Embryonic facial prominence (tissue), 1 donor: ENCODE measurements around the gene GPER1.
"Not testable (repeated sequence)": the region's sequence is repeated elsewhere in the genome, so short reads cannot be mapped to it uniquely, and the experiment has no call there.

Experiments used
- DNase-seq: peaks from one replicate; pipeline ENCODE4 v3.0.0-alpha.2; 2016; ENCODE audit errors: extremely low spot score

GPER1 gene

GRCh38 chr7:1141651-1142050 lies 53.7 kb downstream of the GPER1 start:
- DNase-seq: no peak

GRCh38 chr7:1142051-1142635 lies 54.2 kb downstream of the GPER1 start:
- DNase-seq: no peak

GRCh38 chr7:1143031-1143430 lies 55.1 kb downstream of the GPER1 start:
- not testable (repeated sequence) for DNase-seq
